ENCODE data around the gene ARSJ. TPM values are rescaled to one million over a fixed set of nuclear protein-coding genes. Genes with fewer than 3 reads are reported as not detected.
"Not testable (repeated sequence)": the region's sequence is repeated elsewhere in the genome, so short reads cannot be mapped to it uniquely, and the experiment has no call there.

Gene ARSJ
- total RNA-seq, 1 donor from 2014 or later = 0.17 TPM

DNA sequence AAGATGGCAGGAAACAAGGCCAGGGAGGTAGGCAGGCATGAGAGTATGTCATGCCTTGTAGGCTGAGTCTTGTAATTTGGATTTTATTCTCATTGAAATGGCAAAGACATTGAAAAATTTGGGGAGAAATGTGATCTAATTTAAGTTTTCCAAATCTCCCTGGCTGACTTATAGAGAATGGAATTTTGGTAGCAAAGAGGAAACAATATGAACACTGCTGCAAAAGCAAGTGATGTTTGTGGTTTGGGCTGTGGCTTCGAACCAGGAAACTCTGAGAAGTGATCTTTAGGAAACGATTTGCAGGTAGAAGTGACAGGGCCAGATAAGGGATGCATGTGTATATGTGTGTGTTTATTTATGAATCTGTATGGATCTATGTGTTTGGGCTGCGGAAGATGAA lies 35.6 kb downstream of the ARSJ start:
- no peak overlapping the region for H3K27ac Mint-ChIP-seq (ENCODE audit: unreplicated experiment)

DNA sequence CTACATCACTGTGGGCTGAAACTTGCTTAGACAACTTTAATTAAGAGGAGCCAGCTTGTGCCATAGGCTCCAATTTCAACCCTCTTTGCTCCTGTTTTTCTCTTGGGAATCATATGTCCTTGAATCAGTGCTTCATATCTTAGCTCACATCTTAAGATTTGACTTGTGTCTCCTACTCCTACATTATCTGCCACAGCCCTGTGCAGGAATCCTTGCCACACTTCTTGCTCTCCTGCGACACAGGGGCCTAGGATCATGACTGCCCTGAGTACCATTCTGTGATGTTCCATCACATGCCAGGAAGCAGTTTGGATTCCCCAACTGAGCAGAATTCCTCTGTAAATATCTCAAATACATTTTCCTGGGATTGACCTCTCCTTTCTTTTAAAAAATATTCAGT lies 36.4 kb downstream of the ARSJ start:
- no peaks in the 10 kb centered on the region for H3K36me3 Mint-ChIP-seq (ENCODE audit: unreplicated experiment)
- no peak overlapping the region for H3K4me3 Mint-ChIP-seq (ENCODE audit: unreplicated experiment)

More for the DNA sequence above, 35.6 kb downstream of the ARSJ start:
- H3K36me3 Mint-ChIP-seq (ENCODE audit: unreplicated experiment) = no peaks in the 10 kb centered on the region
- H3K9me3 Mint-ChIP-seq (ENCODE audit: unreplicated experiment) = no peaks in the 10 kb centered on the region
- no peak overlapping the region for H3K4me3 Mint-ChIP-seq (ENCODE audit: unreplicated experiment)
- no peaks in the 10 kb centered on the region for H3K4me1 Mint-ChIP-seq (ENCODE audit: low read depth, unreplicated experiment)
- no peaks in the 10 kb centered on the region for H3K27me3 Mint-ChIP-seq (ENCODE audit: unreplicated experiment)
- TF ChIP-seq, protein P1, sequence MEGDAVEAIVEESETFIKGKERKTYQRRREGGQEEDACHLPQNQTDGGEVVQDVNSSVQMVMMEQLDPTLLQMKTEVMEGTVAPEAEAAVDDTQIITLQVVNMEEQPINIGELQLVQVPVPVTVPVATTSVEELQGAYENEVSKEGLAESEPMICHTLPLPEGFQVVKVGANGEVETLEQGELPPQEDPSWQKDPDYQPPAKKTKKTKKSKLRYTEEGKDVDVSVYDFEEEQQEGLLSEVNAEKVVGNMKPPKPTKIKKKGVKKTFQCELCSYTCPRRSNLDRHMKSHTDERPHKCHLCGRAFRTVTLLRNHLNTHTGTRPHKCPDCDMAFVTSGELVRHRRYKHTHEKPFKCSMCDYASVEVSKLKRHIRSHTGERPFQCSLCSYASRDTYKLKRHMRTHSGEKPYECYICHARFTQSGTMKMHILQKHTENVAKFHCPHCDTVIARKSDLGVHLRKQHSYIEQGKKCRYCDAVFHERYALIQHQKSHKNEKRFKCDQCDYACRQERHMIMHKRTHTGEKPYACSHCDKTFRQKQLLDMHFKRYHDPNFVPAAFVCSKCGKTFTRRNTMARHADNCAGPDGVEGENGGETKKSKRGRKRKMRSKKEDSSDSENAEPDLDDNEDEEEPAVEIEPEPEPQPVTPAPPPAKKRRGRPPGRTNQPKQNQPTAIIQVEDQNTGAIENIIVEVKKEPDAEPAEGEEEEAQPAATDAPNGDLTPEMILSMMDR (IDR thresholded peaks at IDR 0.05; ENCODE audit: partially characterized antibody, unreplicated experiment) = no peak
- DNase-seq = no peak

DNA sequence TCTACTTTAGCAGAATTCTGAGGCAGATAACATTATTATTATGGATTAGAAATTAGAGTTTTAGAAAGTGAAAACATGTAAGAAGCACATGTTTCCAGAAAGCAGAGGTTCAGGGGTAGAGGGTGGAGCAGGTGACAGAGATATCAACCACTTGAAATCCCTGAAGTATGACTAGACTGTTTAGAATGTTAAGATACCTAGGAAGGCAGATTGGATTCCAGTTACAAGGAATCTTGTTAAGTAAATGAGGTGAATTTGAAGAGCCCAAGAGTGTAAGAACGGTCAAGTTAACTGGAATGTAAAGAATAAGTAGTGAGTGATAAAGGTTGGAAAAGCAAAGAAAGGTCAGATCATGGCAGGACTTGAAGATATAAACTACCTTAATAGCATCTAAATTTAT lies 37.6 kb downstream of the ARSJ start:
- Mint-ChIP-seq H3K4me3 (ENCODE audit: unreplicated experiment) (no peak overlapping the region), H3K27ac (ENCODE audit: unreplicated experiment) (no peak overlapping the region), H3K4me1 (ENCODE audit: low read depth, unreplicated experiment) (no peaks in the 10 kb centered on the region), H3K36me3 (ENCODE audit: unreplicated experiment) (no peaks in the 10 kb centered on the region), H3K9me3 (ENCODE audit: unreplicated experiment) (no peaks in the 10 kb centered on the region), H3K27me3 (ENCODE audit: unreplicated experiment) (no peaks in the 10 kb centered on the region)
- DNase-seq = no peak
- TF ChIP-seq, protein P1 (IDR thresholded peaks at IDR 0.05; ENCODE audit: partially characterized antibody, unreplicated experiment) = no peak

More for the DNA sequence above, 36.4 kb downstream of the ARSJ start:
- TF ChIP-seq, protein P1 (IDR thresholded peaks at IDR 0.05; ENCODE audit: partially characterized antibody, unreplicated experiment) = no peak
- Mint-ChIP-seq H3K9me3 (ENCODE audit: unreplicated experiment) (no peaks in the 10 kb centered on the region), H3K4me1 (ENCODE audit: low read depth, unreplicated experiment) (no peaks in the 10 kb centered on the region), H3K27ac (ENCODE audit: unreplicated experiment) (no peak overlapping the region), H3K27me3 (ENCODE audit: unreplicated experiment) (no peaks in the 10 kb centered on the region)
- DNase-seq = no peak

DNA sequence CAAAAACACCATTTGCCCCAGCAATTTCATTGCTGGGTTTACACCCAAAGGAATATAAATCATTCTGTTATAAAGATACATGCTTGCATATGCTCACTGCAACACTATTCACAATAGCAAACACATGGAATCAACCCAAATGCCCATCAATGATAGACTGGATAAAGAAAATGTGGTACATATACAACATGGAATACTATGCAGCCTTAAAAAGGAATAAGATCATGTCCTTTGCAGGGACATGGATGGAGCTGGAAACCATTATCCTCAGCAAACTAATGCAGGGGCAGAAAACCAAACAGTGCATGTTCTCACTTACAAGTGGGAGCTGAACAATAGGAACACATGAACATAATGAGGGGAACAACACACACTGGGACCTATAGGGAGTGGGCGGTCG lies 39.3 kb downstream of the ARSJ start:
- not testable (repeated sequence) for H3K27me3 Mint-ChIP-seq (ENCODE audit: unreplicated experiment); H3K9me3 Mint-ChIP-seq (ENCODE audit: unreplicated experiment); H3K4me3 Mint-ChIP-seq (ENCODE audit: unreplicated experiment); H3K36me3 Mint-ChIP-seq (ENCODE audit: unreplicated experiment); DNase-seq; H3K27ac Mint-ChIP-seq (ENCODE audit: unreplicated experiment); H3K4me1 Mint-ChIP-seq (ENCODE audit: low read depth, unreplicated experiment)

DNA sequence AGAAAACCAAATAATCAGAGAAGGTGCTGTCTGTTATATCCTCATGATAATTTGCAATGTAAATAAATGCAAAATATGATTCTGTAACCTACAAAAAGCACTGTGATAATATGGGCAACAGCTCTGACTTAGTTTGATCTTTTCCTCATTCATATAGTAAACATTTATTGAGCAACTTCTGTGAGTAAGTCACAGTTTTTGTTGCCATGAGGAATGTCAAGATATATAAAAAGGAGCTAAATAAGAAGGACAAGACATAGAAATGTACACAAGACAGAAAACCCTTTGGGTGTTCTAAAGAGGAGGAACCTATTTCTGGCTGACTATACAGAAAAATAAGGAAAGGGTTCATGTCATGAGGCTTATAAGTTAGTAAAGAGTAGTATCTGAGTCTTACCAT lies 44.3 kb downstream of the ARSJ start:
- Mint-ChIP-seq H3K4me3 (ENCODE audit: unreplicated experiment) (no peak overlapping the region), H3K4me1 (ENCODE audit: low read depth, unreplicated experiment) (no peaks in the 10 kb centered on the region), H3K36me3 (ENCODE audit: unreplicated experiment) (no peaks in the 10 kb centered on the region), H3K27me3 (ENCODE audit: unreplicated experiment) (no peaks in the 10 kb centered on the region), H3K9me3 (ENCODE audit: unreplicated experiment) (no peaks in the 10 kb centered on the region), H3K27ac (ENCODE audit: unreplicated experiment) (no peak overlapping the region)
- no peak for DNase-seq
- TF ChIP-seq, protein P1 (IDR thresholded peaks at IDR 0.05; ENCODE audit: partially characterized antibody, unreplicated experiment) = no peak

DNA sequence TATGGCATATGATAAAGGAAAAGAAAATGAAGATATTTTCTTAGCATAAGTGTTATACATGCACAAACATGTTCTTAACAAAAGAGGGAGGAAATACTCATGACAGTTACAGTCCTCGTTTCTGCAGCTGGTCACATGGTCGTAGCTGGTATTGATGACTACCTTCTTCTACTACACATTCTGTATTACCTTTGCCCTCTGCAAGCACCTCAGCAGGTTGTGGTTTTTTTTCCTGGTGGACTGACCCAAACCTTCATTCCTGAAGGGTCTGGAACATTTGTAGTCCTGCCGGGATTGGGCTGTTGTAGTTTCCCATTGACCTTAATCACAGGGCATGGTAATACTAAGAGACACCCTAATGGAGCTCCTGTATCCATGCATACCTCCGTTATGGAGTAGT lies 54.7 kb downstream of the ARSJ start:
- not testable (repeated sequence) for DNase-seq; H3K27me3 Mint-ChIP-seq (ENCODE audit: unreplicated experiment); H3K36me3 Mint-ChIP-seq (ENCODE audit: unreplicated experiment); H3K4me1 Mint-ChIP-seq (ENCODE audit: low read depth, unreplicated experiment); H3K4me3 Mint-ChIP-seq (ENCODE audit: unreplicated experiment); H3K27ac Mint-ChIP-seq (ENCODE audit: unreplicated experiment); H3K9me3 Mint-ChIP-seq (ENCODE audit: unreplicated experiment)

Data from glutamatergic neuron (in vitro differentiated cells).